GM12878 (cell line): ENCODE data around the gene NDUFA13. TPM values are rescaled to one million over a fixed set of nuclear protein-coding genes. Genes with fewer than 3 reads are reported as not detected.

Source experiments
- ATAC-seq: fragments of 200-7000 bp; cut with Tn5 transposase; 3 replicates; pipeline ENCODE4 v1.9.1; 2020; ENCODE audit warnings: mild to moderate bottlenecking, moderate library complexity
- BruUV-seq: library from RNA; stranded (reverse); fragments of 400-500 nt; replicated peaks from 2 replicates; lab custom pipeline; 2021; lab: Mats Ljungman, UMichigan
- CTCF ChIA-PET: fragments of 300-600 bp; sonication (Branson Sonifier 250); formaldehyde crosslinking; extraction: SDS; loops from one replicate; lab custom pipeline; 2021; ENCODE audit warnings: inconsistent platforms; lab: Yijun Ruan, JAX
- POLR2A ChIA-PET: fragments of 350-600 bp; formaldehyde crosslinking; extraction: SDS; loops from one replicate; lab custom pipeline; 2021; ENCODE audit warnings: inconsistent platforms; lab: Charles Lee
- RAD21 ChIA-PET: fragments of 300-600 bp; sonication (Branson Sonifier 250); formaldehyde crosslinking; loops from one replicate; lab custom pipeline; 2023; ENCODE audit warnings: antibody characterized with exemption; ENCODE audit not compliant: unreplicated experiment; lab: Charles Lee
- SMC1A ChIA-PET: fragments of 300-600 bp; sonication (Branson Sonifier 250); formaldehyde crosslinking; loops from one replicate; lab custom pipeline; 2023; ENCODE audit not compliant: unreplicated experiment, uncharacterized antibody; lab: Charles Lee
- DNase-seq: peaks from one replicate; pipeline ENCODE4 v3.0.0-alpha.2; 2011; ENCODE audit warnings: low read depth, low spot score
- FAIRE-seq: peaks from 3 replicates; lab custom pipeline; 2011; peaks lifted over from hg19 to GRCh38; lab: Jason Lieb, UNC
- H2AFZ ChIP-seq: 2 replicates; pipeline ENCODE4 v1.6.0; 2011; ENCODE audit warnings: low read depth, low read length, control low read depth; ENCODE audit not compliant: control insufficient read depth
- H3K27ac ChIP-seq: 2 replicates; pipeline ENCODE4 v1.5.1; 2011; ENCODE audit warnings: control low read depth; ENCODE audit not compliant: control insufficient read depth, insufficient read depth
- H3K27me3 ChIP-seq, 2 experiments: replicated peaks in 1 of 2; 2 replicates each; pipeline versions ENCODE4 v1.6.0 to v1.6.1; 2011; ENCODE audit warnings: low read length in 1 of 2; ENCODE audit not compliant: control insufficient read depth in 2 of 2, insufficient read depth in 2 of 2
- H3K36me3 ChIP-seq, 2 experiments: 2 replicates each; pipeline ENCODE4 v1.5.1; 2011; ENCODE audit warnings: low read length in 1 of 2; ENCODE audit not compliant: control insufficient read depth in 2 of 2, insufficient read depth in 2 of 2
- H3K4me1 ChIP-seq: 2 replicates; pipeline ENCODE4 v1.6.1; 2011; ENCODE audit warnings: mild to moderate bottlenecking, low read length, moderate library complexity, mixed read lengths; ENCODE audit not compliant: control insufficient read depth, insufficient read depth
- H3K4me2 ChIP-seq: 2 replicates; pipeline ENCODE4 v1.6.0; 2011; ENCODE audit warnings: control low read depth; ENCODE audit not compliant: control insufficient read depth, insufficient read depth
- H3K4me3 ChIP-seq: fragments of 200-600 bp; sonication (generic); 2 replicates; pipeline ENCODE4 v1.5.1; 2016
- H3K79me2 ChIP-seq: 2 replicates; pipeline ENCODE4 v1.6.0; 2011; ENCODE audit warnings: low read length; ENCODE audit not compliant: control insufficient read depth, insufficient read depth
- H3K9ac ChIP-seq: 2 replicates; pipeline ENCODE4 v1.8.0; 2011; ENCODE audit warnings: low read length, control low read depth, mixed read lengths; ENCODE audit not compliant: control insufficient read depth, insufficient read depth
- H3K9me3 ChIP-seq: replicated peaks from 3 replicates; pipeline ENCODE4 v1.5.1; 2011; ENCODE audit warnings: mild to moderate bottlenecking, low read length; ENCODE audit not compliant: control insufficient read depth, insufficient read depth
- H4K20me1 ChIP-seq: 2 replicates; pipeline ENCODE4 v1.6.0; 2011; ENCODE audit not compliant: control insufficient read depth, insufficient read depth
- BACH1 ChIP-seq: fragments of 450-650 bp; IDR thresholded peaks from 2 replicates; pipeline ENCODE4 v1.6.1; 2017; ENCODE audit warnings: mild to moderate bottlenecking, borderline replicate concordance
- NFIC ChIP-seq: IDR thresholded peaks from 2 replicates; pipeline ENCODE4 v1.6.1; 2012; ENCODE audit warnings: low read depth, mild to moderate bottlenecking, inconsistent platforms, low read length, moderate library complexity
- WGBS: methylation state at CpG from one replicate; pipeline ENCODE4 v1.1.6; 2016; ENCODE audit warnings: low lambda C conversion rate; ENCODE audit not compliant: insufficient replicate concordance, insufficient coverage; ENCODE audit errors: missing lambda C conversion rate; 5-methylcytosine and 5-hydroxymethylcytosine counted together
- in situ Hi-C: fragments of 300-500 bp; cut with MboI; formaldehyde crosslinking; loops from 9 replicates; pipeline ENCODE4 v1.14.3; 2018; ENCODE audit warnings: mixed read lengths
- intact Hi-C: fragments of 100-400 bp; cut with micrococcal nuclease; formaldehyde crosslinking; loops from one replicate; pipeline ENCODE4 v1.14.2; 2022; ENCODE audit not compliant: unreplicated experiment
- polyA plus RNA-seq, 11 experiments: library from polyadenylated mRNA; depleted of rRNA in 4 of 11; unstranded in 6 of 11; stranded (reverse) in 5 of 11; fragments of >200 nt; fragmentation: Nextera tagmentation in 4 of 11; fragmentation: Illumina TruSeq in 1 of 11; extraction: Ambion mirVana in 4 of 11; extraction: Trizol in 1 of 11; gene quantifications; 1 replicate in 1 of 11; 2 replicates in 10 of 11; pipeline versions ENCODE4 v1.2.1 to v1.2.3, GENCODE V29; 2011 to 2016; ENCODE audit warnings: inconsistent platforms in 2 of 11, missing spikeins in 2 of 11, low read depth in 1 of 11
- total RNA-seq, 4 experiments: library from RNA; depleted of rRNA in 3 of 4; stranded (reverse); fragments of >200 nt in 3 of 4; fragmentation: Illumina TruSeq in 1 of 4; extraction: Trizol in 1 of 4; gene quantifications; 2 replicates each; pipeline versions ENCODE4 v1.2.1 to v1.2.3, GENCODE V29; 2013 to 2021
- TF ChIP-seq, protein P1 (sequence below): fragments of 450-650 bp; IDR thresholded peaks from 2 replicates; pipeline ENCODE4 v1.6.1; 2017; ENCODE audit warnings: mild to moderate bottlenecking, low read depth, inconsistent platforms; ENCODE audit not compliant: poor library complexity, severe bottlenecking

NDUFA13 gene
- total and polyA plus RNA-seq, 10 of the 15 experiments (the other 5 are each of a cell fraction or from before 2014, with no cell fraction given) = 224 to 586 (median 456) TPM

- TF ChIP-seq, protein P1, sequence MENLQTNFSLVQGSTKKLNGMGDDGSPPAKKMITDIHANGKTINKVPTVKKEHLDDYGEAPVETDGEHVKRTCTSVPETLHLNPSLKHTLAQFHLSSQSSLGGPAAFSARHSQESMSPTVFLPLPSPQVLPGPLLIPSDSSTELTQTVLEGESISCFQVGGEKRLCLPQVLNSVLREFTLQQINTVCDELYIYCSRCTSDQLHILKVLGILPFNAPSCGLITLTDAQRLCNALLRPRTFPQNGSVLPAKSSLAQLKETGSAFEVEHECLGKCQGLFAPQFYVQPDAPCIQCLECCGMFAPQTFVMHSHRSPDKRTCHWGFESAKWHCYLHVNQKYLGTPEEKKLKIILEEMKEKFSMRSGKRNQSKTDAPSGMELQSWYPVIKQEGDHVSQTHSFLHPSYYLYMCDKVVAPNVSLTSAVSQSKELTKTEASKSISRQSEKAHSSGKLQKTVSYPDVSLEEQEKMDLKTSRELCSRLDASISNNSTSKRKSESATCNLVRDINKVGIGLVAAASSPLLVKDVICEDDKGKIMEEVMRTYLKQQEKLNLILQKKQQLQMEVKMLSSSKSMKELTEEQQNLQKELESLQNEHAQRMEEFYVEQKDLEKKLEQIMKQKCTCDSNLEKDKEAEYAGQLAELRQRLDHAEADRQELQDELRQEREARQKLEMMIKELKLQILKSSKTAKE = no peak
- no peak for TF ChIP-seq BACH1
These were observed 30.1 kb upstream of the NDUFA13 start (continued) for GRCh38 chr19:19485998-19486290.

DNA sequence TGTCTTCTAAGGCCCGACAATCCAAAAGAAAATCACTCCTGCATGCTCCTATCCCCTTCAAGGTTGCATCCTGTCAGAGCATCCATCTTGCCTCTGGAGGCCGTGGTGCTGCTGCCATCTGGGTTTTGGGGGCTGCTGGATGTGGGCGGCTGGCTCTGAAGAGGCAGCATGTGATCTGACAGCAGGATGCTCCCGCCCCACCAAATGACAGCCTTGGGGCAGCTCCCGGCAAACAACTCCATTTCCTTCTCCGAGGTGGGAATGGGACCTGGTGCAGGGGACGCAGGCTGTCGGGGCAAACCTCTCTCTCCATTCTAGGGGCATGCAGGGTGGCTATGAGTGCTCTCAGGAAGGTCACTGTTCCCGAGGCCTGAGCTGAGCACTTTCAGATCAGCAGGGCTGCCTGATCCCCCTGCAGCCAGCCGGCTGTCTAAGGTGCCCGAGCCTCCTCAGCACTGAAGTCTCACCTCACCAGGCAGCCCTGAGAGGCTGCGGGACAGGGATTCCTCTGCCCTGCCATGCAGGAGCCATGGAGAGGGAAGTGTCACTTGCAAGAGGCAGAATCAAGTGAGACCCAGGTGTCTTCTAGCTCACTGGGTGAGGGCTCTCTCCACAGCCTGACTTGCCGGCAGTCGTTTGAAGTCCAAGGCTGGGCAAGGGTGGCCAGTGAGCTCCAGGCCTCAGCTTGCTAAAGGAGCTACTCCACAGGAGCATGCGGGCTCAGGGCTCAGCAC lies 29.5 kb upstream of the NDUFA13 start:
- H3K27me3 ChIP-seq = no peaks in the 10 kb centered on the region
- no peak overlapping the region for H2AFZ ChIP-seq
- H3K9ac ChIP-seq = no peak overlapping the region
- no peak for DNase-seq
- ChIA-PET CTCF (interaction anchor here (9.3 kb wide), 1 partner anchor 121 kb away, joined by 223 read pairs; no protein-coding TSS in a partner anchor), RAD21 (interaction anchor here (1.3 to 4.8 kb wide), 2 partner anchors 81 to 121 kb away, joined by 3 to 72 read pairs; partner anchors contain the start of gene GATAD2A), POLR2A (no interaction called here), SMC1A (interaction anchor here (1.6 kb wide), 1 partner anchor 81 kb away, joined by 3 read pairs; the partner anchor contains the start of gene GATAD2A)
- in situ Hi-C loops = no loop called here
- FAIRE-seq = no peak
- no peak overlapping the region for H3K27ac ChIP-seq
- peaks cover 15 to 22% of the 10 kb centered on the region in 2 experiments for H3K36me3 ChIP-seq
- H4K20me1 ChIP-seq = 0 out of 2 replicates have a peak, but pooled peaks cover 2% of the 10 kb centered on the region
- no peak for TF ChIP-seq NFIC
- no peak overlapping the region for H3K4me2 ChIP-seq
- intact Hi-C loops = no loop called here
- peaks cover 30% of the 10 kb centered on the region for H3K4me1 ChIP-seq
- peaks cover 11% of the 10 kb centered on the region for H3K79me2 ChIP-seq
- H3K4me3 ChIP-seq = no peak overlapping the region
- H3K9me3 ChIP-seq = no peaks in the 10 kb centered on the region
- no peak for ATAC-seq
- WGBS = 87% methylated on average over 15 of the region's 15 CpGs
- no TSS peak for BruUV-seq
